GM21515 (cell line): ENCODE data around the gene SPEF2.

Experiments used
- ATAC-seq: cut with Tn5 transposase; IDR thresholded peaks from one replicate; pipeline ENCODE4 v1.9.1; 2021; ENCODE audit not compliant: unreplicated experiment

Gene SPEF2, protein sequence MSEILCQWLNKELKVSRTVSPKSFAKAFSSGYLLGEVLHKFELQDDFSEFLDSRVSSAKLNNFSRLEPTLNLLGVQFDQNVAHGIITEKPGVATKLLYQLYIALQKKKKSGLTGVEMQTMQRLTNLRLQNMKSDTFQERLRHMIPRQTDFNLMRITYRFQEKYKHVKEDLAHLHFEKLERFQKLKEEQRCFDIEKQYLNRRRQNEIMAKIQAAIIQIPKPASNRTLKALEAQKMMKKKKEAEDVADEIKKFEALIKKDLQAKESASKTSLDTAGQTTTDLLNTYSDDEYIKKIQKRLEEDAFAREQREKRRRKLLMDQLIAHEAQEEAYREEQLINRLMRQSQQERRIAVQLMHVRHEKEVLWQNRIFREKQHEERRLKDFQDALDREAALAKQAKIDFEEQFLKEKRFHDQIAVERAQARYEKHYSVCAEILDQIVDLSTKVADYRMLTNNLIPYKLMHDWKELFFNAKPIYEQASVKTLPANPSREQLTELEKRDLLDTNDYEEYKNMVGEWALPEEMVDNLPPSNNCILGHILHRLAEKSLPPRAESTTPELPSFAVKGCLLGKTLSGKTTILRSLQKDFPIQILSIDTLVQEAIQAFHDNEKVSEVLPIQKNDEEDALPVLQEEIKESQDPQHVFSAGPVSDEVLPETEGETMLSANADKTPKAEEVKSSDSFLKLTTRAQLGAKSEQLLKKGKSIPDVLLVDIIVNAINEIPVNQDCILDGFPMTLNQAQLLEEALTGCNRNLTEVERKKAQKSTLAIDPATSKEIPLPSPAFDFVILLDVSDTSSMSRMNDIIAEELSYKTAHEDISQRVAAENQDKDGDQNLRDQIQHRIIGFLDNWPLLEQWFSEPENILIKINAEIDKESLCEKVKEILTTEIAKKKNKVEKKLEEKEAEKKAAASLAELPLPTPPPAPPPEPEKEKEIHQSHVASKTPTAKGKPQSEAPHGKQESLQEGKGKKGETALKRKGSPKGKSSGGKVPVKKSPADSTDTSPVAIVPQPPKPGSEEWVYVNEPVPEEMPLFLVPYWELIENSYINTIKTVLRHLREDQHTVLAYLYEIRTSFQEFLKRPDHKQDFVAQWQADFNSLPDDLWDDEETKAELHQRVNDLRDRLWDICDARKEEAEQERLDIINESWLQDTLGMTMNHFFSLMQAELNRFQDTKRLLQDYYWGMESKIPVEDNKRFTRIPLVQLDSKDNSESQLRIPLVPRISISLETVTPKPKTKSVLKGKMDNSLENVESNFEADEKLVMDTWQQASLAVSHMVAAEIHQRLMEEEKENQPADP (N-terminal part only)

DNA sequence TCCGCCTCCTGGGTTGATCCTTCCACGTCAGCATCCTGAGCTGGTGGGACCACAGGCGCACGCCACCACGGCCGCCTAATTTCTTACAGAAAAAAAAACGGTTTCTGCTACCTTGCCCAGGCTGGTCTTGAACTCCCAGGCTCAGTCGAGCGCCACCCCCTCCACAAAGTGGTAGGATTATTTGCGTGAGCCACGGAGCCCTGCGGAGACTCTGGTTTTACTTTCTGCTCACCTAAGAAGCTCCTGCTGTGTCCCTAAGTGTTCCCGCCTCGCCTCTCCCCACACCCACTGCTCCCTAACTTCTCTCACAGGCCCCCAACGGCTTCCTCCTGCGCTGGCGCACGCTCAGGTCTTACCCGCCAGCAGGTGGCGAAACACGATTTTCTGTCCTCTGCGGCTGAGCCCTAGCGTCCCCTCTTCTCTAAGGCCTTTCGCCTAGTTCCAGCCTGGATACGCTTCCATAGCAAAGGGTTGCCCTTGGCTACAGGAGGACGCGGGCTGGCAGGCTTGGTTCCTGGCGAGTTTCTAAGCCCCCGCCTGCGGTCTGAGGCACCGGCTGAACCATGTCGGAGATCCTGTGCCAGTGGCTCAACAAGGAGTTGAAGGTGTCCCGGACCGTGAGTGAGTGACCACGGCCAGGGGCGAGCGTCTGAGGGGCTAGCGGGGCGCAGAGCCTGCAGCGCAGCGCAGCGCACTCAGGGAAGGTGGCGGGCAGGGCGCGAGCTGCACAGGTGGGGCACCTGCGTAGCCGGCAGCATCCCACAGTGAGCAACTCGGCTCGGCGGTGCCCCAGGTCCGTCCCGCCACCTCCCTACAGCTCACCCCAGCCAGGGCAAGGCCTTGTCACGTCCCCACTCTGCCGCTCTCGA is at the start of gene SPEF2:
SPEF2 (plus strand) TSS at position 429 of the 869 bp plus-strand sequence; CDS start at position 564, 135 bp downstream.
- no peak for ATAC-seq

DNA sequence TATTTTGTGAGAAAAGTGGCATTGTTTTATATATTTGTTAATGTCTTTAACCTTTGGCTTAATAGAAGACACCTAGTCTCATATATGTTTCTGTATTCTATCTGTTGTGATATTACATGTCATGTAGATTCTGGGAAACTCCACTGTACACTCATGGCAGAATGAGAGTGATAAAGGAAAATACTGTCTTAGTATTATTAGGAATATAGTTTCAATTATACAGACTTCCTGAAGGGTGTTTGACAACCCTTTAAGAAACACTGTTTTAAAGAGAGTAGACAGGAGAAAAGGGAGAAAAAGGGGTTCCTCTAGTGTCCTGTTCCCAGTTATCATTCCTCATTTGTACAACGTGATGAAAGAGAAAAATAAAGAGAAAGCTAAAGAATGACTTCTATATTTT is 42.1 kb upstream of the SPEF2 start:
- no peak for ATAC-seq

DNA sequence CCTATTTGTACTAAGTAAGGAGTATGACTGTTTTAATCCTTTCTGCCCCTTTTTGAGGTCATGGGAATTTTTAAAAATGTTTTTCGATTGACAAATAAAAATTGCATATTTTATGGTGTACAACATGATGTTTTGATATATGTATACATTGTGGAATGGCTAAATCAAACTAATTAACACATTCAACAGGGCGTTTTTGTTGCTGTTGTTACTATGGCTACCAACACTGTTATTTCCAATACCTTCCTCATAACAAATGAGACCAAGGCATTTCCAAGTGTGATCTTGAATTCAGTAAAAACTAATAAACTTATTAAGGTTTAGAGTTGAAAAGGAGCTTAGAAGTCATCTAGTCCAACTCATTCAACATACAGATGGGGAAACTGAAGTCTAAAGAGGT is 30.2 kb upstream of the SPEF2 start:
- no peak for ATAC-seq

DNA sequence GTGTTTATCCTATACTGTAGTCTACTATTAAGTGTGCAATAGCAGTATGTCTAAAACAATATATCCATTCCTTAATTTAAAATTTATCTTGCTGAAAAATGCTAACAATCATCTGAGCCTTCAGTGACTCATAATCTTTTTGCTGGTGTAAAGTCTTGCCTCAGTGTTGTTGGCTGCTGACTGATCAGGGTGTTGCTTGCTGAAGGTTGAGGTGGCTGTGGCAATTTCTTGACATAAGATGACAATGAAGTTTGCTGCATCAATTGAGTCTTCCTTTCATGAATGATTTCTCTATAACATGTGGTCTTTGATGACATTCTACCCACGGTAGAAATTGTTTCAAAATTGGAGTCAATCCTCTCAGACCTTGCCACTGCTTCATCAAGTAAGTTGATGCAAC is 24.3 kb upstream of the SPEF2 start:
- ATAC-seq: no peak

DNA sequence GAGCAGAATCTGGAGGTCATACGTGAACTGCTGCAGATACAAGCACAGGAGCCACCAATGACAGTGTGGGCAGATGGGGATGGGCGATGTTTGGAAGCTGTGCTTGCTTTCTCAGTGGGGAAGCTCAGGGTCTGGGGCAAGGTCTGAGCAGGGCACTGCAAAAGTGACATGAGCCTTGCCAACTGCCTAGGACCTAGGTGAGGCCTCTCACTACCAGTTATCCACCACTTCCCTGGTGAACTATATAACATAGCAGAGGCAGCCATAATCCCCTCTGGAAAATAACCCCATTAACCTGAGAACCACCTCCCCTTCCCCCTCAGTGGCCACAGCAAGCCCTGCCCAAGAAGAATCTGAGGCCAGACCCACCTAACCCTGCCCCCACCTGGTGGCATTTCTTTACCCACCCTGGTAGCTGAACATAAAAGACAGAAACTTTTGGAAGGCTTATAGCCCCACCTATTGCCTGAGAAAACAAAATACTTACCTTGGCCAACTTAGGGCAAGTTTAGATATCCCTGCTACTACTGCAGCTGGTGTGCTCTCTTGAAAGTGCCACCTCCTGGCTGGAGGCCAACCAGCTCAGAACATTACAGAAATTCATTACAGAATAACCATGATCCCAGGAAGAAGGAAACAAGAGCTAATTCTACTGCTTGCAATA is 18.8 kb upstream of the SPEF2 start:
- no peak for ATAC-seq

DNA sequence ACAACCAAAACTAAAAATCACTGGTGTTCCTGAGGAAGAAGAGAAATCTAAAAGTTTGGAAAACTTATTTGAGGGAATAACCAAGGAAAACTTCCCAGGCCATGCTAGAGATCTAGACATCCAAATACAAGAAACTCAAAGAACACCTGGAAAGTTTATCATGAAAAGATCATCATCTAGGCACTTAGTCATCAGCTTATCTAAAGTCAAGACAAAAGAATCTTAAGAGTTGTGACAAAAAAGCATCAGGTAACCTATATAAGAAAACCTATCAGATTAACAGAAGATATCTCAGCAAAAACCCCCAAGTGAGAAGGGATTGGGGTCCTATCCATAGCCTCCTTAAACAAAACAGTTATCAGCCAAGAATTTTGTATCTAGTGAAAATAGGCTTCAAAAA is 17.1 kb upstream of the SPEF2 start:
- ATAC-seq: no peak

DNA sequence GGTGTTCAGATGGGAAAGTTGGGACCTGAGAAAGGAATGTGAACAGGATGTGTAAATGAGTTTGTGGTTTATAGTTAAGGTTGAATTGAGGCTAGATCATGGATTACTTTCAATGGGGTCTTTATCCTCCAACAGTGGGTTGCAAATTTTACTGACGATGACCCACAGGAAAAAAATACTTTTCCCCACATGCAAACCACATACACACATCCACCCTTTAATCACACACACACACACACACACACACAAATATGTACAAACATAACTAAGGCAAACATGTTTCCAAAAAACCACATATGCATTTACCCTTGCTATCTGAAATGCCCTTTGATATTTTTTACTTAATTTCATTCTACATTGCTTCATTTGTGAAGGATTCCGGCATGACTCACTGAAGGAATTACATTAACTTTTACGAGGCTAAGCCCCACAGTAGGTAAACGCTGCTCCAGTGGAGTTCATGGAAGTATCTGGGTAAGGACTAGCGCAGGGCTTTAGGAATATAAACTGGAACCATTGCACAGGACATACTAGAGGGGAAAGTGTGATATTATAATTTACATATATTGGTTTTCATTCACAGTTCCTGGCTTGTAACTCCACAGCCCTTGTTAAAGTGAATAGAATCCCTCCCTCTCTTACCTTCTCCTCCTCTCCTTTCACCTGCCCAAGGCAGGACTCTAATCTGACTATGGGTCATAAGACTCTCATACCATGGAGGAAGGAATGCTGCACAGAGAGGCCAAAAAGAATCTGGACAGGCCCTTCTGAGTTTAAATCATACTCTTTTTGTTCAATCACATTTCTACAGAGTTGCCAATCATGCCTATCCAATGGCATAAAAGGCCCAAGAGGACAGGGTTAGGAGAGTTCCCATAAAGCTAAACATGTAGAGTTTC is 8.5 kb upstream of the SPEF2 start:
- ATAC-seq: no peak

DNA sequence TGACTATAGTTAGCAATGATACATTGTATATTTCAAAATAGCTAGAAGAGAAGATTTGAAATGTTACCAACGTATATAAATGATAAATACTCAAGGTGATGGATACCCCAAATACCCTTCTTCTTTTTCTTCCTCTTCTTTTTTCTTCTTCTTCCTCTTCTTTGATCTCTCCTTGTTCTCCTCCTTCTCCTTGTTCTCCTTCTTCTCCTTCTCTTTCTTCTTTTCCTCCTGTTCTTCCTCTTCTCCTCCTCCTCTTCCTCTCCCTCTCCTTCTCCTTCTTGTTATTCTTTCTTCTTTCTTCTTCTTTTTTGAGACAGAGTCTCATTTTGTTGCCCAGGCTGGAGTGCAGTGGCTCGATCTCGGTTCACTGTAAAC is 616 bp upstream of the SPEF2 start:
- ATAC-seq: no peak

DNA sequence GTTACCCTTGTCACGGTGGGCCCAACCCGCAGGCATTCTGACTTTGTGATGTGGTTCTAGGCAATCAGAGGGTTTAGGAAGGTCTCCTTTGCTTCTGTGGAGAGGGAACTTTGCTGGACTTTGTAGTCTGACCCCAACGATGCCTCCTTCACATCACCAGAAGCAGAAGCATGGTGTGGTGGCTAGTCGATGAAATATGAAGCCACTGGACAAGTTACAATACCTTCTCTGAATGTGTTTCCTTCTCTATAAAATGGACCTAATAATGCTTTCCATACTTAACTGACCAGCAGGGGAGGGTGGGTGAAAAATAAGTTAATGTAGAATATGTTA is 607 bp downstream of the SPEF2 start:
- ATAC-seq: no peak

DNA sequence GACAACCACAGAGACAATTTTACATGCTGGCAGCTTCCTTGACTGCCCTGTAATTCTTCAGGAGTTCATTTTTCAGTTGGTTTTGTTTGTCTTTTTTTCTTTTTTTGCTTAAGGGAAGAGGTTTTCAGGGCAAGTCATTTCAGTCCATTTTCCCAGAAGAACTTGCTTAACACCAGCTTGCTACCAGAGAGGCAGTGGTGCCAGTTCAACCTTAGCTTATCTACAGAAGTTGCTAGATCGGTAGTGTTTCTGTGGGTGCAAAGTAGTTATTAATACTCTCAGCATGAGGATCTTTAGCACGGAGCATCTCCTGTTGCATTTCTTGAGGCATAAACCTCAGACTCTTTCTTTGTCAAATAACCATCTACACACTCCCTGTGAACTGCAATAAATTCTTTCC is 1.1 kb downstream of the SPEF2 start:
- ATAC-seq: no peak

DNA sequence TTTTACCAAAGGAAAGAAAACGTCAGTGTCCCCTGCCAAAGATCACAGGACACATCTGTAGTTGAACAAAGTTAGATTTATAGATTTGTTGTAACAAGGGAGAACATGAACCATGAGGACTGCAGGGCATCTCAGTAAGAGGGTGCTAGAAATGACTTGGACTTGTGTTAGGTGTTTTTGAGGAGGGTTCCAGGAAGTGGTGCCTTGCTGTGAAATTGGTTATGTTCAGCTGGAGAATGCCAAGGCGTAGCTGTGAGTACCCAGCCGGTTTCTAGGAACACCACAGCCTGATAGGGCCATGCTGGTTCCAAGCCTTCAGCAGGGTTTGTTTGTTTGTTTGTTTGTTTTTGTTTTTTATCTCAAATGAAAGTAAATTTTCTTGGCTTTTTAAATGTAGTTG is 5.3 kb downstream of the SPEF2 start:
- ATAC-seq: no peak

DNA sequence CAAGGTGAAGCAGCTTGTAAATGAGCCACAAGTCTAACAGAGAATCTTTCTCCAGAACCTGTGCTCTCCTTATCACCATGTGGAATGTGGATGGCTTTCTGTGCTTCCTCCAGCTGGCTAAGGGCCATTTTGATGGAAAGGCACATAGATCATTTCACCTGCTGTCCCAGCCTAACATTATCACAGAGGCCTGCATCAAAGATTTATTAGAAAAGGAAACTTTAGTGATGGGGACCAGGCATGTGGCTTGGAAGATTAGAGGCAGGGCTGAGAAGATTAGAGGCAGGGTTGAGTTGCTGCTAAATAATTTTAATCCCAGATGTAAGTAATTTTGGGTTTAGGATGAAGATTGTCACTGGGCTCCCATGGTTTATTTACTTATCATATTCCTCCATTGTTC is 6.3 kb downstream of the SPEF2 start:
- no peak for ATAC-seq

DNA sequence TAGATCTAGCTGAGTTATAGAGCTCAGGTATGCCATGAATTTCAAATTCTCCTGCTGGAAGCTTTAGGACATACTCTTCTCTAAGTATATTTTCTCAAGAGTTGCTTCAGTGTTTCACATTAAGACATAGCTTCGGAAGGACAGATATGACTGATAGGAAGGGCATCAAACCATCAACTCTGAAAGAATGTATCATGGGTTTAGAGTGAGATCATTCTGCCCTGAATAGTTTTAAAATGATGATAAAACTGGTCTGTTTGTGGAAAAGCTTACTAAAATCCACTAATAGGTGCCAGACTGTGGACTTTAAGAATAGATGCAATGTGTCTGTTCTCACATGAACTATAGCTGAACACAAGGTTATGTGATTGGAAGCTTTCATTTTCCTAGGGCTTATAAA is 8.4 kb downstream of the SPEF2 start:
- ATAC-seq: no peak

DNA sequence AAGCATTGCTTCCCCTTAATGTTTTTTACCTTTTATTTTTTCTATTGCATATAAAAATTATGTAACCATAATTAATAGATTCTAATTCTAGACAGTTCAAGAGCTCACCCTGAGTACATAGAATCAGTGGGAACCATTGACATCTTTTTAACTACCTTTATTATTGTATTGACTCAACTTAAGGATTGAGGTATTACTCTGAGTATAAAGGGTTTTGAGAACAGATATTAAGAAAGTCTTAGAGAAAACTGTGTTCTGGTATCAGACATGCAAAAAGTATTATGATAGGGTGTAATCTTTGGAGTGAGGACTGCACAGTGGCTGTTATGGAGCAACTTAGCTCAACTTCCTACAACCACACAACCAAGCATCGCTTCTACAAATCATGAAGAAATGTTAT is 8.9 kb downstream of the SPEF2 start:
- ATAC-seq: no peak

DNA sequence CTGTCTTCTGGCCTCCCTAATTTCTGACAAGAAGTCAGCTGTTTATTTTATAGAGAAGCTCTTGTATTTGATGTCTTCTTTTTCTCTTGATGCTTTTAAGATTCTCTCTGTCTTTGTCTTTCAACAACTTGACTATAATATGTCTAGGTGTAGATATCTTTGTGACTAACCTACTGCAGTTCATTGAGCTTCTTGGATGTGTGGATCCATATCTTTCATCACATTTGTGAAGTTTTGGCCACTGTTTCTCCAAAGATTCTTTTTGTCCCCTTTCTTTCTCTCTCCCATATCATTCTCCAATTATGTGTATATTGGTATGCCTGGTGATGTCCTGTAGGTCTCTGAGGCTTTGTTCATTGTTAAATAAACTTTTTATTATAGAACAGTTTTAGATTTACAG is 16.7 kb downstream of the SPEF2 start:
- ATAC-seq: no peak

DNA sequence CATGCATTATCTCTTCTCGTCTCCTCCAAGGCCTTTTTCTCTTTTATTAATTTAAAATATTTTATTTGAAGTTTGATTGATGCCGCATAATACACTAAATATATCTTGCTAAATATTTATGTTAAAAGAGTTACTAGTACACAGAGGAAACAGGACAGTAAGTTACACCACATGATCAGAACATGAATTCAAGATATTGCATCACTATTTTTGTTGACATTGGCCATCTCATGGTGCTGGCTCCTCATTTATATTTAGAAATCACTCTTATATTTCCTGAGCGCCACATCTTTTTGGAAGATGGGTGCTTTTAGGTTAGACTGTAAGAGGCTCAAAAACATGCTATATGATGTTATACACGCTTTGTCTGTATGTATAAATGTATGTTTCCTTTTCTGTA is 23.0 kb downstream of the SPEF2 start:
- ATAC-seq: no peak

DNA sequence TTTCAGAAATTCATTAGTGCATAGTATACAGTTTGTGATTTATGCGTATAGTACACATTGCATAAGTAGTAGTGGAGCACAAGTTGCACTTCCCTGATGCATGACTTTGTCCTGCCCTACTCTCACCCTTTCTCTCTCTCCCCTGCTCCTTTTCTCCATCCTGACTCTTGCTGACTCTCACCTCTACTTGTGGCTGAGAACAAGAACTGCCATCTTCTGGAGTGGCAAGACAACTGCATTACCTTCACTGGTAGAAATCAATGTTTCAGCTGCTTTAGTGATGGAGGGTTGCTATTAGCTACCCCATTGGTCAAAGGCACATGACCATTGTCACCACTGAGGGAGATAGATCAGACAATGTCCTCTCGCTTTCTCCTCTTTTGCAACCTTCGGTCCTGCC is 26.9 kb downstream of the SPEF2 start:
- no peak for ATAC-seq

DNA sequence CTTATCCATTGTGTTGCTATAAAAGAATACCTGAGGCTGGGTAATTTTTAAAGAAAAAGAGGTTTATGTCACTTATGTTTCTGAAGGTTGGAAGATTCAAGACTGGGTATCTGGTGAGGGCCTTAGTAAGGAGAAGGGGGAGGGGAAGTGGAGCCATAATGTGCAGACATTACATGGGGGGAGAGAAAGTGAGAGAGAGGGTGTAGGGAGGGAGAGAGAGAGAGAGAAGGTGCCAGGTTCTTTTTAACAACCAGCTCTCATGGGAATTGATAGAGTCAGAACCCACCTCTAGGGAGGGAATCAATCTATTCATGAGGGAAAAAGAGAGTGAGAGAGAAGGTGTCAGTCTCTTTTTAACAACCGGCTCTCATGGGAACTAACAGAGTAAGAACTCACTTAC is 29.5 kb downstream of the SPEF2 start:
- no peak for ATAC-seq

DNA sequence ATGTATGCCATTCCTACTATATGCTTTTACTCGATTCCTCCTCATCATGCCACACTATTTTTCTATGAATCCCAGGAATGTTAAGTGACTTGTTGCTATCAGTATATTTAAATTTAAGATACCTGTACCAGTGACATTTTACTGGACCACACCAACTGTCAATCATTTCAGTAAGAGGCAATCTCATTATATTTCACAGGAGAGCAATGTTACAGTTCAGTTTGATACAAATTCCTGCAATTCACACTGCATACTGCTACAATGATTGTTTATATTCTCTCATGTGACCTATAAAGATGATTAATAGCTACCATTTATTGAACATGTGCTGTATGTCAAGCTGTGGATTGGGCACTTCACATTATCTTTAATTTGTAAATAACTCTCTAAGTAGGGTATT is 30.0 kb downstream of the SPEF2 start:
- ATAC-seq: no peak
